ENCODE data around the gene HNRNPLL. TPM values are rescaled to one million over a fixed set of nuclear protein-coding genes. Genes with fewer than 3 reads are reported as not detected.
"Not testable (repeated sequence)": the region's sequence is repeated elsewhere in the genome, so short reads cannot be mapped to it uniquely, and the experiment has no call there.

Gene HNRNPLL
- total RNA-seq, 1 donor from 2014 or later, result 79.8 TPM

GRCh38 chr2:38613126-38613848 is 10.6 kb upstream of the HNRNPLL start:
- DNase-seq, result no peak
- Mint-ChIP-seq H3K27ac (ENCODE audit: unreplicated experiment) (no peak overlapping the region), H3K4me1 (ENCODE audit: low read depth, unreplicated experiment) (peaks cover 5% of the 10 kb centered on the region), H3K9me3 (ENCODE audit: unreplicated experiment) (no peaks in the 10 kb centered on the region), H3K36me3 (ENCODE audit: unreplicated experiment) (no peaks in the 10 kb centered on the region), H3K4me3 (ENCODE audit: unreplicated experiment) (no peak overlapping the region), H3K27me3 (ENCODE audit: unreplicated experiment) (no peaks in the 10 kb centered on the region)
- no peak for TF ChIP-seq CTCF (IDR thresholded peaks at IDR 0.05; ENCODE audit: partially characterized antibody, unreplicated experiment)

DNA sequence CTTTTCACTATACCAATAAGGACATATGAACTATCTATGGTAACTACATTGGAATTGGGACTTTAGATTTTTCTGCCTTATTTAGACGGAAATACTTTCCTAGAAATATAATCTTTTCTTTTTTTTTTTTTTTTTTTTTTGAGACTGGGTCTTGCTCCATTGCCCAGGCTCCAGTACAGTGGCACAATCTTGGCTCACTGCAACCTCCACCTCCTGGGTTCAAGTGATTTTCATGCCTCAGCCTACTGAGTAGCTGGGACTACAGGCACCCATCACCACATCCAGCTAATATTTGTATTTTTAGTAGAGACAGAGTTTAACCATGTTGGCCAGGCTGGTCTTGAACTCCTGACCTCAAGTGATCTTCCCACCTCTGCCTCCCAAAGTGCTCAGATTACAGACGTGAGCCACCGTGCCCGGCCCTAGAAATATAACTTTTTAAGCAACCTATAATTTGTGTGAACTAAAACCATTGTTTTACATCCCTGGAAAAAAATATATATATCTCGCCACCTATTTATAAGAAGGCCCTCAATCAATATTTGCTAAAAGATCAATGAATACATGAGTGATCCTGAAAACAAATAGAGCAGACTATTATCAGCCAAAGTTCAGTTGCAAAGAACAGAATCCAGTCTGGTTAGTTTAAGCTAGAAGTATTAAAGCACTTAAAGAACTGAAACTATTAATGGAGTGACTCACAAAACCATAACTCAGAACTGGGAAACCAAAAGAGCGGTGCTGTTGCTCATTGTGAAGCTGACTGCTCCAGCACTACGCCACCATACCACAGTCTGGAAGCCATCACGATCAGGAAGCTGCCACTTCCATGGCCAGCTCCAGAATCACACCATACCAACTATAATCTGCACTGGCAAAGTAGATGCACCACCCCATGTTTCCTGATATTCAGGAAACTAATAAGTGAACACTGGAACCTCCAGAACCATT is 8.4 kb upstream of the HNRNPLL start:
- peaks cover 7% of the 10 kb centered on the region for H3K4me1 Mint-ChIP-seq (ENCODE audit: low read depth, unreplicated experiment)
- no peak for DNase-seq
- H3K36me3 Mint-ChIP-seq (ENCODE audit: unreplicated experiment), result no peaks in the 10 kb centered on the region
- H3K9me3 Mint-ChIP-seq (ENCODE audit: unreplicated experiment), result no peaks in the 10 kb centered on the region
- TF ChIP-seq CTCF (IDR thresholded peaks at IDR 0.05; ENCODE audit: partially characterized antibody, unreplicated experiment), result no peak
- H3K4me3 Mint-ChIP-seq (ENCODE audit: unreplicated experiment), result no peak overlapping the region
- H3K27ac Mint-ChIP-seq (ENCODE audit: unreplicated experiment), result no peak overlapping the region
- H3K27me3 Mint-ChIP-seq (ENCODE audit: unreplicated experiment), result no peaks in the 10 kb centered on the region

DNA sequence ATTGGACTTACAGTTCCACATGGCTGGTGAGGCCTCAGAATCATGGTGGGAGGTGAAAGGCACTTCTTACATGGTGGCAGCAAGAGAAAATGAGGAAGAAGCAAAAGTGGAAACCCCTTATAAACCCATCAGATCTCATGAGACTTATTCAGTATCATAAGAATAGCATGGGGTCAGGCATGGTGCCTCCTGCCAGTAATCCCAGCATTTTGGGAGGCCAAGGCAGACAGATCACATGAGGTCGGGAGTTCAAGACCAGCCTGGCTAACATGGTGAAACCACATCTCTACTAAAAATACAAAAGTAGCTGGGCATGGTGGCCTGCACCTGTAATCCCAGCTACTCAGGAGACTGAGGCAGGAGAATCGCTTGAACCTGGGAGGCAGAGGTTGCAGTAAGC is 6.5 kb upstream of the HNRNPLL start:
- not testable (repeated sequence) for H3K36me3 Mint-ChIP-seq (ENCODE audit: unreplicated experiment); H3K27me3 Mint-ChIP-seq (ENCODE audit: unreplicated experiment); H3K9me3 Mint-ChIP-seq (ENCODE audit: unreplicated experiment); H3K4me1 Mint-ChIP-seq (ENCODE audit: low read depth, unreplicated experiment); H3K4me3 Mint-ChIP-seq (ENCODE audit: unreplicated experiment); H3K27ac Mint-ChIP-seq (ENCODE audit: unreplicated experiment); DNase-seq

DNA sequence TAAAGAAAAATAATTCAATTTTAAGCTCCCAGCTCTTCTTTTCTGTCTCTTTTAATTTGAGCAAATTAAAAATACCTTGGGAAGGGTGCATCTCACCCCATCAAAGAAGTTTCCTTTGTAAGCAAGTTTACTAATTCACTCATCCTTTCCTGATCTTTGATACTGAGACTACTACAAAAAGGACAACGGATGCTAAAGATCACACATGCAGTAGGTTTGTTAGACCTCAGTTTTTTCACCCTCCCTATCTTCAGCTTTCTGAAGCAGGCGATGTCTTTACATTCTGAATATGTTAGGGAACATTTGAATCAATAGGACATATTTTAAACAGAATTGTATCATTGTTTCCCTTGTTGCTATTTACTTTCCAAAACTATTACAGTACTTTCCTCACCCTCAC is 6.0 kb upstream of the HNRNPLL start:
- Mint-ChIP-seq H3K4me3 (ENCODE audit: unreplicated experiment) (no peak overlapping the region), H3K36me3 (ENCODE audit: unreplicated experiment) (no peaks in the 10 kb centered on the region), H3K9me3 (ENCODE audit: unreplicated experiment) (peaks cover 6% of the 10 kb centered on the region), H3K4me1 (ENCODE audit: low read depth, unreplicated experiment) (peaks cover 11% of the 10 kb centered on the region), H3K27me3 (ENCODE audit: unreplicated experiment) (peaks cover 5% of the 10 kb centered on the region), H3K27ac (ENCODE audit: unreplicated experiment) (no peak overlapping the region)
- no peak for TF ChIP-seq CTCF (IDR thresholded peaks at IDR 0.05; ENCODE audit: partially characterized antibody, unreplicated experiment)
- DNase-seq, result no peak

GRCh38 chr2:38605298-38605830 is 2.6 kb upstream of the HNRNPLL start:
- DNase-seq, result no peak
- Mint-ChIP-seq H3K27me3 (ENCODE audit: unreplicated experiment) (peaks cover 7% of the 10 kb centered on the region), H3K4me1 (ENCODE audit: low read depth, unreplicated experiment) (peaks cover 14% of the 10 kb centered on the region), H3K27ac (ENCODE audit: unreplicated experiment) (no peak overlapping the region), H3K9me3 (ENCODE audit: unreplicated experiment) (peaks cover 18% of the 10 kb centered on the region), H3K36me3 (ENCODE audit: unreplicated experiment) (no peaks in the 10 kb centered on the region), H3K4me3 (ENCODE audit: unreplicated experiment) (peak overlapping the region; percentile 6)
- TF ChIP-seq CTCF (IDR thresholded peaks at IDR 0.05; ENCODE audit: partially characterized antibody, unreplicated experiment), result no peak
